Ishikawa (cell line): ENCODE data around the gene TACC2.

Experiments used
- CEBPB ChIP-seq: IDR thresholded peaks from 2 replicates; pipeline ENCODE4 v1.6.1; 2012
- CREB1 ChIP-seq: IDR thresholded peaks from 2 replicates; pipeline ENCODE4 v1.6.1; 2012; ENCODE audit warnings: low read depth
- EGR1 ChIP-seq: IDR thresholded peaks from 2 replicates; pipeline ENCODE4 v1.6.1; 2012
- EP300 ChIP-seq: IDR thresholded peaks from 2 replicates; pipeline ENCODE4 v1.6.1; 2012; ENCODE audit warnings: borderline replicate concordance
- FOXM1 ChIP-seq: IDR thresholded peaks from 2 replicates; pipeline ENCODE4 v1.6.1; 2012; ENCODE audit warnings: low read depth, borderline replicate concordance
- MAX ChIP-seq: IDR thresholded peaks from 2 replicates; pipeline ENCODE4 v1.6.1; 2012
- NFIC ChIP-seq: IDR thresholded peaks from 2 replicates; pipeline ENCODE4 v1.6.1; 2012
- RAD21 ChIP-seq: IDR thresholded peaks from 2 replicates; pipeline ENCODE4 v1.6.1; 2012; ENCODE audit warnings: low read depth
- REST ChIP-seq: IDR thresholded peaks from 2 replicates; pipeline ENCODE4 v1.6.1; 2012; ENCODE audit warnings: low read depth, mild to moderate bottlenecking
- TAF1 ChIP-seq: IDR thresholded peaks from 2 replicates; pipeline ENCODE4 v1.6.1; 2012; ENCODE audit warnings: low read depth, mild to moderate bottlenecking
- TCF12 ChIP-seq: IDR thresholded peaks from 2 replicates; pipeline ENCODE4 v1.6.1; 2012; ENCODE audit warnings: low read depth
- TEAD4 ChIP-seq: IDR thresholded peaks from 2 replicates; pipeline ENCODE4 v1.6.1; 2012
- USF1 ChIP-seq: IDR thresholded peaks from 2 replicates; pipeline ENCODE4 v1.6.1; 2012
- YY1 ChIP-seq: IDR thresholded peaks from 2 replicates; pipeline ENCODE4 v1.6.1; 2012; ENCODE audit warnings: low read depth
- ZBTB7A ChIP-seq: IDR thresholded peaks from 2 replicates; pipeline ENCODE4 v1.6.1; 2012; ENCODE audit warnings: low read depth

TACC2 gene

GRCh38 chr10:122191936-122192541, 203.1 kb downstream of the TACC2 start:
- TF ChIP-seq EGR1: no peak
- TF ChIP-seq YY1: no peak
- TF ChIP-seq MAX: no peak
- no peak for TF ChIP-seq TAF1
- TF ChIP-seq ZBTB7A: no peak
- no peak for TF ChIP-seq NFIC
- TF ChIP-seq CEBPB: no peak
- no peak for TF ChIP-seq CREB1

GRCh38 chr10:122194251-122194650, 205.3 kb downstream of the TACC2 start:
- TF ChIP-seq YY1: no peak
- TF ChIP-seq RAD21: no peak
- TF ChIP-seq ZBTB7A: no peak
- TF ChIP-seq EP300: no peak
- TF ChIP-seq REST: no peak
- TF ChIP-seq TCF12: no peak
- TF ChIP-seq USF1: no peak
- no peak for TF ChIP-seq NFIC
- TF ChIP-seq EGR1: no peak
- TF ChIP-seq CREB1: no peak
- no peak for TF ChIP-seq TEAD4
- no peak for TF ChIP-seq FOXM1
- TF ChIP-seq MAX: no peak
- no peak for TF ChIP-seq CEBPB
- TF ChIP-seq TAF1: no peak

- TF ChIP-seq CREB1 (no peak), USF1 (no peak), TCF12 (no peak), TAF1 (no peak), MAX (no peak), REST (no peak), RAD21 (no peak), FOXM1 (no peak), TEAD4 (no peak), CEBPB (no peak)
Measured at GRCh38 chr10:122196218-122196617, 207.3 kb downstream of the TACC2 start.

- no peak for TF ChIP-seq TAF1
- no peak for TF ChIP-seq TEAD4
- no peak for TF ChIP-seq EGR1
- TF ChIP-seq CEBPB: 0 out of 2 replicates have a peak, but pooled peaks have one; percentile 51
Measured at GRCh38 chr10:122197611-122198222, 208.8 kb downstream of the TACC2 start.

GRCh38 chr10:122198631-122199030, 209.7 kb downstream of the TACC2 start:
- no peak for TF ChIP-seq NFIC
- no peak for TF ChIP-seq USF1
- TF ChIP-seq ZBTB7A: no peak
- TF ChIP-seq EP300: no peak
- TF ChIP-seq YY1: no peak
- TF ChIP-seq CREB1: no peak

- TF ChIP-seq RAD21: no peak
- no peak for TF ChIP-seq REST
- TF ChIP-seq CREB1: no peak
- TF ChIP-seq EGR1: no peak
- no peak for TF ChIP-seq YY1
- TF ChIP-seq ZBTB7A: no peak
- no peak for TF ChIP-seq USF1
- TF ChIP-seq TEAD4: no peak
- no peak for TF ChIP-seq CEBPB
- no peak for TF ChIP-seq TCF12
- no peak for TF ChIP-seq NFIC
- no peak for TF ChIP-seq EP300
- no peak for TF ChIP-seq TAF1
Measured at GRCh38 chr10:122199070-122199469, 210.1 kb downstream of the TACC2 start.
